ENCODE data around the gene ZNF527.
"Not testable (repeated sequence)": the region's sequence is repeated elsewhere in the genome, so short reads cannot be mapped to it uniquely, and the experiment has no call there.

- not testable (repeated sequence) for TF ChIP-seq POLR2A, CTCF (IDR thresholded peaks at IDR 0.05)
Measured at GRCh38 chr19:37406140-37406846, 35.4 kb downstream of the ZNF527 start.
